Sigmoid colon (tissue), 7 donors: Measurements from ENCODE around the gene DDIT4. TPM values are rescaled to one million over a fixed set of nuclear protein-coding genes. Genes with fewer than 3 reads are reported as not detected.

Experiments used
- DNase-seq: peaks from one replicate; pipeline ENCODE4 v3.0.0-alpha.2; 2019
- H3K27ac ChIP-seq, 4 donors: fragments of 200-600 bp; sonication (generic); one replicate each; pipeline ENCODE4 v1.5.1; 2016 to 2019; ENCODE audit warnings: mild to moderate bottlenecking in 1 of 4
- H3K27me3 ChIP-seq, 3 donors: fragments of 200-600 bp; sonication (generic); one replicate each; pipeline ENCODE4 v1.5.1; 2019; ENCODE audit warnings: mild to moderate bottlenecking in 1 of 3
- H3K36me3 ChIP-seq, 4 donors: fragments of 200-600 bp; sonication (generic); one replicate each; pipeline ENCODE4 v1.5.1; 2016 to 2019
- H3K4me1 ChIP-seq, 4 donors: fragments of 200-600 bp; sonication (generic); one replicate each; pipeline ENCODE4 v1.5.1; 2017 to 2019
- H3K4me3 ChIP-seq, 4 donors: fragments of 200-600 bp; sonication (generic); one replicate each; pipeline ENCODE4 v1.5.1; 2017 to 2019; ENCODE audit warnings: mild to moderate bottlenecking in 2 of 4, moderate library complexity in 1 of 4
- H3K9me3 ChIP-seq, 4 donors: fragments of 200-600 bp in 3 of 4; sonication (generic) in 3 of 4; one replicate each; pipeline versions ENCODE4 v1.5.1 to v1.6.1; 2013 to 2019
- CTCF ChIP-seq, 4 experiments: fragments of 450-650 bp in 3 of 4; fragments of 200-600 bp in 1 of 4; IDR thresholded peaks; one replicate each; pipeline ENCODE4 v1.5.1; 2016 to 2019; ENCODE audit warnings: antibody characterized with exemption in 4 of 4, mild to moderate bottlenecking in 3 of 4, moderate library complexity in 2 of 4
- EP300 ChIP-seq, 4 donors: sonication (generic); formaldehyde crosslinking; IDR thresholded peaks; one replicate each; pipeline ENCODE4 v1.6.1; 2017; ENCODE audit warnings: antibody characterized with exemption in 4 of 4
- POLR2A ChIP-seq, 2 donors: fragments of 450-650 bp; IDR thresholded peaks; one replicate each; pipeline ENCODE4 v1.6.1; 2016; ENCODE audit warnings: antibody characterized with exemption in 2 of 2, mild to moderate bottlenecking in 2 of 2, moderate library complexity in 2 of 2
- POLR2AphosphoS5 ChIP-seq, 4 donors: sonication (generic); formaldehyde crosslinking; IDR thresholded peaks; one replicate each; pipeline ENCODE4 v1.6.1; 2017; ENCODE audit warnings: antibody characterized with exemption in 4 of 4
- WGBS, 2 donors: extraction: QIAGEN DNeasy Blood & Tissue Kit; methylation state at CpG; one replicate each; pipeline ENCODE4 v1.1.7; 2013; 5-methylcytosine and 5-hydroxymethylcytosine counted together
- intact Hi-C: fragments of 100-400 bp; cut with DNase I; formaldehyde crosslinking; loops from one replicate; pipeline ENCODE4 v1.15.1; 2023
- polyA plus RNA-seq, 3 donors: library from polyadenylated mRNA; stranded (reverse); fragments of 200-250 nt; gene quantifications; one replicate each; pipeline ENCODE4 v1.2.3, GENCODE V29; 2013
- total RNA-seq, 4 donors: library from RNA; depleted of rRNA; stranded (reverse); fragments of >200 nt; gene quantifications; one replicate each; pipeline ENCODE4 v1.1.0, GENCODE V29; 2016
- donor health status: healthy with polysubstance abuse.
- donor health status: Bipolar disorder and iron deficiency.
- donor health status: healthy.

Gene DDIT4
- total and polyA plus RNA-seq, 7 donors = 71.5 to 413 (median 100.0) TPM

GRCh38 chr10:72238392-72239175, 35.1 kb upstream of the DDIT4 start:
- H3K36me3 ChIP-seq = peaks cover 0 to 41% (median 19%) of the 10 kb centered on the region in 4 donors
- intact Hi-C loops = no loop called here
- DNase-seq = no peak
- no peak overlapping the region for H3K4me3 ChIP-seq
- no peaks in the 10 kb centered on the region for H3K9me3 ChIP-seq
- TF ChIP-seq POLR2AphosphoS5 (IDR thresholded peaks at IDR 0.05) (no peak), POLR2A (IDR thresholded peaks at IDR 0.05) (no peak), CTCF (IDR thresholded peaks at IDR 0.05) (no peak), EP300 (IDR thresholded peaks at IDR 0.05) (no peak)
- peaks cover 0 to 19% (median 17%) of the 10 kb centered on the region in 4 donors for H3K4me1 ChIP-seq
- no peaks in the 10 kb centered on the region for H3K27me3 ChIP-seq
- 94 to 97% methylated on average over 13 of the region's 13 CpGs for WGBS, 2 donors
- H3K27ac ChIP-seq = no peak overlapping the region

GRCh38 chr10:72239409-72239808, 34.3 kb upstream of the DDIT4 start:
- intact Hi-C loops = no loop called here

GRCh38 chr10:72240371-72240770, 33.4 kb upstream of the DDIT4 start:
- WGBS, 2 donors = 86 to 98% methylated on average over 7 of the region's 7 CpGs
- peaks cover 0 to 37% (median 35%) of the 10 kb centered on the region in 4 donors for H3K4me1 ChIP-seq
- H3K27me3 ChIP-seq = no peaks in the 10 kb centered on the region
- TF ChIP-seq POLR2AphosphoS5 (IDR thresholded peaks at IDR 0.05) (no peak), CTCF (IDR thresholded peaks at IDR 0.05) (no peak), EP300 (IDR thresholded peaks at IDR 0.05) (no peak), POLR2A (IDR thresholded peaks at IDR 0.05) (no peak)
- H3K4me3 ChIP-seq = no peak overlapping the region
- no peaks in the 10 kb centered on the region for H3K9me3 ChIP-seq
- no peak overlapping the region for H3K27ac ChIP-seq
- peaks cover 0 to 23% (median 4%) of the 10 kb centered on the region in 4 donors for H3K36me3 ChIP-seq
- no peak for DNase-seq
- intact Hi-C loops = no loop called here

More at GRCh38 chr10:72239409-72239808, 34.3 kb upstream of the DDIT4 start:
- Histone ChIP-seq H3K4me3 (no peak overlapping the region), H3K9me3 (no peaks in the 10 kb centered on the region), H3K27ac (no peak overlapping the region), H3K27me3 (no peaks in the 10 kb centered on the region), H3K36me3 (peaks cover 0 to 33% (median 11%) of the 10 kb centered on the region in 4 donors), H3K4me1 (peaks cover 0 to 27% (median 25%) of the 10 kb centered on the region in 4 donors)
- WGBS, 2 donors = 37 to 74% methylated on average over 1 of the region's 1 CpG
- no peak for DNase-seq
- TF ChIP-seq POLR2A (IDR thresholded peaks at IDR 0.05) (no peak), CTCF (IDR thresholded peaks at IDR 0.05) (no peak), POLR2AphosphoS5 (IDR thresholded peaks at IDR 0.05) (no peak), EP300 (IDR thresholded peaks at IDR 0.05) (no peak)

GRCh38 chr10:72241691-72242252, 32.0 kb upstream of the DDIT4 start:
- H3K27me3 ChIP-seq = no peaks in the 10 kb centered on the region
- H3K27ac ChIP-seq = peak overlapping the region; percentile 91 to 95 (median 91)
- H3K4me1 ChIP-seq = peaks cover 0 to 51% (median 49%) of the 10 kb centered on the region in 4 donors
- intact Hi-C loops = no loop called here
- H3K4me3 ChIP-seq = no peak overlapping the region
- TF ChIP-seq EP300 (IDR thresholded peaks at IDR 0.05) (no peak), POLR2A (IDR thresholded peaks at IDR 0.05) (no peak), CTCF (IDR thresholded peaks at IDR 0.05) (no peak), POLR2AphosphoS5 (IDR thresholded peaks at IDR 0.05) (no peak)
- no peaks in the 10 kb centered on the region for H3K9me3 ChIP-seq
- DNase-seq = no peak
- H3K36me3 ChIP-seq = peaks cover 0 to 9% (median 0%) of the 10 kb centered on the region in 4 donors
- WGBS, 2 donors = 87 to 92% methylated on average over 8 of the region's 8 CpGs
